CD4-positive, alpha-beta memory T cell (primary cell): ENCODE results near the gene NEUROD6. TPM values are rescaled to one million over a fixed set of nuclear protein-coding genes. Genes with fewer than 3 reads are reported as not detected.

Experiments
- CTCF ChIA-PET: fragments of 350-600 bp; sonication (Branson Sonifier 250); formaldehyde crosslinking; loops from one replicate; lab custom pipeline; 2021; ENCODE audit warnings: inconsistent platforms; ENCODE audit not compliant: partially characterized antibody; lab: Charles Lee
- POLR2A ChIA-PET: fragments of 350-600 bp; sonication (Branson Sonifier 250); formaldehyde crosslinking; loops from one replicate; lab custom pipeline; 2021; ENCODE audit not compliant: partially characterized antibody; lab: Charles Lee
- DNase-seq, 5 donors: peaks; one replicate each; pipeline versions ENCODE4 v3.0.0 to v3.0.0-alpha.2; 2020 to 2022; ENCODE audit warnings: mixed read lengths in 1 of 5
- H3K27ac ChIP-seq: one replicate; pipeline ENCODE4 v1.7.0; 2013; ENCODE audit warnings: low read depth, low read length
- H3K27me3 ChIP-seq: 2 replicates; pipeline ENCODE4 v1.7.0; 2013; ENCODE audit warnings: mild to moderate bottlenecking, low read length, moderate library complexity; ENCODE audit not compliant: insufficient read depth
- H3K36me3 ChIP-seq: 2 replicates; pipeline ENCODE4 v1.7.0; 2013; ENCODE audit warnings: mild to moderate bottlenecking, low read length, moderate library complexity; ENCODE audit not compliant: insufficient read depth
- H3K4me1 ChIP-seq: 2 replicates; pipeline ENCODE4 v1.7.0; 2013; ENCODE audit warnings: mild to moderate bottlenecking, low read length, moderate library complexity; ENCODE audit not compliant: insufficient read depth
- H3K4me3 ChIP-seq, 2 donors: one replicate each; pipeline ENCODE4 v1.7.0; 2013; ENCODE audit warnings: low read length in 2 of 2, mild to moderate bottlenecking in 1 of 2
- H3K9me3 ChIP-seq, 2 donors: one replicate each; pipeline ENCODE4 v1.7.0; 2013; ENCODE audit warnings: low read length in 2 of 2, control low read depth in 1 of 2; ENCODE audit not compliant: control insufficient read depth in 1 of 2
- H3K27ac Mint-ChIP-seq, 7 donors: one replicate each; pipeline ENCODE4 v1.8.0; 2020 to 2021; ENCODE audit warnings: mixed read lengths in 7 of 7, mild to moderate bottlenecking in 6 of 7, inconsistent platforms in 3 of 7, moderate library complexity in 3 of 7
- H3K27me3 Mint-ChIP-seq, 2 donors: one replicate each; pipeline ENCODE4 v1.8.0; 2020 to 2021; ENCODE audit warnings: mixed read lengths in 2 of 2
- H3K36me3 Mint-ChIP-seq, 2 donors: one replicate each; pipeline ENCODE4 v1.8.0; 2020 to 2021; ENCODE audit warnings: mixed read lengths in 2 of 2, inconsistent platforms in 1 of 2, mild to moderate bottlenecking in 1 of 2
- H3K4me1 Mint-ChIP-seq, 4 donors: one replicate each; pipeline ENCODE4 v1.8.0; 2020 to 2021; ENCODE audit warnings: mixed read lengths in 4 of 4, mild to moderate bottlenecking in 1 of 4
- H3K4me3 Mint-ChIP-seq, 8 donors: one replicate each; pipeline ENCODE4 v1.8.0; 2020 to 2021; ENCODE audit warnings: mixed read lengths in 8 of 8, mild to moderate bottlenecking in 7 of 8, moderate library complexity in 6 of 8, inconsistent platforms in 3 of 8
- H3K9me3 Mint-ChIP-seq, 8 donors: one replicate each; pipeline ENCODE4 v1.8.0; 2020 to 2021; ENCODE audit warnings: mixed read lengths in 8 of 8, mild to moderate bottlenecking in 5 of 8, inconsistent platforms in 3 of 8, moderate library complexity in 1 of 8
- intact Hi-C: fragments of 100-400 bp; cut with micrococcal nuclease; formaldehyde crosslinking; loops from one replicate; pipeline ENCODE4 v1.15.1; 2023
- polyA plus RNA-seq, 2 donors: library from polyadenylated mRNA; unstranded; fragments of 300-500 nt; fragmentation: Illumina TruSeq; gene quantifications; one replicate each; pipeline ENCODE4 v1.2.3, GENCODE V29; 2021
- total RNA-seq, 2 experiments: library from RNA; stranded (reverse); gene quantifications; one replicate each; pipeline ENCODE4 v1.2.3, GENCODE V29; 2021

The NEUROD6 gene
- total RNA-seq: not detected
- polyA plus RNA-seq: not detected

GRCh38 chr7:31340603-31341002 is at the start of gene NEUROD6:
TSS of gene NEUROD6 (minus strand) at chr7:31340726. CDS start at chr7:31339268, 1,458 bp downstream.
- ChIA-PET CTCF (no interaction called here), POLR2A (no interaction called here)
- Histone ChIP-seq H3K36me3 (no peaks in the 10 kb centered on the region), H3K9me3 (no peaks in the 10 kb centered on the region), H3K4me1 (no peaks in the 10 kb centered on the region), H3K27ac (no peak within 1 kb of the TSS), H3K27me3 (no peaks in the 10 kb centered on the region), H3K4me3 (no peak within 1 kb of the TSS)
- H3K27ac Mint-ChIP-seq: peak within 1 kb of the TSS in 1 of 7 donors; percentile 36
- H3K4me1 Mint-ChIP-seq: no peaks in the 10 kb centered on the region
- H3K27me3 Mint-ChIP-seq: peaks cover 6 to 7% of the 10 kb centered on the region in 2 donors
- H3K36me3 Mint-ChIP-seq: no peaks in the 10 kb centered on the region
- no peak within 1 kb of the TSS for H3K4me3 Mint-ChIP-seq
- DNase-seq: no peak
- peaks cover 0 to 3% (median under 1%) of the 10 kb centered on the region in 8 donors for H3K9me3 Mint-ChIP-seq
- intact Hi-C loops: no loop called here

- no peak for DNase-seq
- Histone ChIP-seq H3K27me3 (no peaks in the 10 kb centered on the region), H3K27ac (no peak overlapping the region), H3K9me3 (no peaks in the 10 kb centered on the region), H3K36me3 (no peaks in the 10 kb centered on the region), H3K4me3 (no peak overlapping the region), H3K4me1 (no peaks in the 10 kb centered on the region)
- peaks cover 0 to 3% (median 2%) of the 10 kb centered on the region in 8 donors for H3K9me3 Mint-ChIP-seq
- no peak overlapping the region for H3K4me3 Mint-ChIP-seq
- intact Hi-C loops: no loop called here
- H3K36me3 Mint-ChIP-seq: no peaks in the 10 kb centered on the region
- no peak overlapping the region for H3K27ac Mint-ChIP-seq
- H3K4me1 Mint-ChIP-seq: no peaks in the 10 kb centered on the region
- H3K27me3 Mint-ChIP-seq: no peaks in the 10 kb centered on the region
- CTCF ChIA-PET: no interaction called here
- POLR2A ChIA-PET: no interaction called here
These were observed 43.9 kb upstream of the NEUROD6 start for GRCh38 chr7:31384466-31384865.

GRCh38 chr7:31382722-31383121 is 42.2 kb upstream of the NEUROD6 start:
- Histone ChIP-seq H3K9me3 (no peaks in the 10 kb centered on the region), H3K4me1 (no peaks in the 10 kb centered on the region), H3K36me3 (no peaks in the 10 kb centered on the region), H3K4me3 (no peak overlapping the region), H3K27ac (no peak overlapping the region), H3K27me3 (no peaks in the 10 kb centered on the region)
- H3K4me3 Mint-ChIP-seq: no peak overlapping the region
- no peaks in the 10 kb centered on the region for H3K4me1 Mint-ChIP-seq
- H3K36me3 Mint-ChIP-seq: no peaks in the 10 kb centered on the region
- CTCF ChIA-PET: interaction anchor here (0.6 kb wide), 1 partner anchor 9 kb away, joined by 3 read pairs; no protein-coding TSS in a partner anchor
- DNase-seq: no peak
- POLR2A ChIA-PET: no interaction called here
- H3K9me3 Mint-ChIP-seq: peaks cover 0 to 3% (median 2%) of the 10 kb centered on the region in 8 donors
- no peaks in the 10 kb centered on the region for H3K27me3 Mint-ChIP-seq
- intact Hi-C loops: no loop called here
- no peak overlapping the region for H3K27ac Mint-ChIP-seq

- intact Hi-C loops: no loop called here
- Histone ChIP-seq H3K9me3 (no peaks in the 10 kb centered on the region), H3K4me1 (no peaks in the 10 kb centered on the region), H3K27me3 (no peaks in the 10 kb centered on the region), H3K36me3 (no peaks in the 10 kb centered on the region), H3K4me3 (no peak overlapping the region), H3K27ac (no peak overlapping the region)
- H3K4me1 Mint-ChIP-seq: no peaks in the 10 kb centered on the region
- H3K27ac Mint-ChIP-seq: no peak overlapping the region
- peaks cover 0 to 13% (median 0%) of the 10 kb centered on the region in 8 donors for H3K9me3 Mint-ChIP-seq
- H3K36me3 Mint-ChIP-seq: no peaks in the 10 kb centered on the region
- ChIA-PET CTCF (no interaction called here), POLR2A (no interaction called here)
- no peak for DNase-seq
- H3K27me3 Mint-ChIP-seq: peaks cover 0 to 1% of the 10 kb centered on the region in 2 donors
- H3K4me3 Mint-ChIP-seq: no peak overlapping the region
These were observed 33.1 kb upstream of the NEUROD6 start for GRCh38 chr7:31373337-31374289.

GRCh38 chr7:31372231-31372959 is 31.9 kb upstream of the NEUROD6 start:
- Histone ChIP-seq H3K27ac (no peak overlapping the region), H3K27me3 (no peaks in the 10 kb centered on the region), H3K36me3 (no peaks in the 10 kb centered on the region), H3K9me3 (no peaks in the 10 kb centered on the region), H3K4me3 (no peak overlapping the region), H3K4me1 (no peaks in the 10 kb centered on the region)
- Mint-ChIP-seq H3K4me3 (no peak overlapping the region), H3K36me3 (no peaks in the 10 kb centered on the region), H3K27me3 (peaks cover 0 to 1% of the 10 kb centered on the region in 2 donors), H3K9me3 (peaks cover 0 to 9% (median 0%) of the 10 kb centered on the region in 8 donors), H3K4me1 (no peaks in the 10 kb centered on the region), H3K27ac (no peak overlapping the region)
- intact Hi-C loops: no loop called here
- CTCF ChIA-PET: no interaction called here
- POLR2A ChIA-PET: no interaction called here
- no peak for DNase-seq

GRCh38 chr7:31371621-31372020 is 31.1 kb upstream of the NEUROD6 start:
- Mint-ChIP-seq H3K36me3 (no peaks in the 10 kb centered on the region), H3K27ac (no peak overlapping the region), H3K4me3 (no peak overlapping the region), H3K9me3 (peaks cover 0 to 9% (median 0%) of the 10 kb centered on the region in 8 donors), H3K4me1 (no peaks in the 10 kb centered on the region), H3K27me3 (peaks cover 0 to 1% of the 10 kb centered on the region in 2 donors)
- H3K9me3 ChIP-seq: no peaks in the 10 kb centered on the region
- intact Hi-C loops: no loop called here
- H3K27ac ChIP-seq: no peak overlapping the region
- no peaks in the 10 kb centered on the region for H3K36me3 ChIP-seq
- CTCF ChIA-PET: no interaction called here
- no peak for DNase-seq
- H3K4me1 ChIP-seq: no peaks in the 10 kb centered on the region
- no peak overlapping the region for H3K4me3 ChIP-seq
- POLR2A ChIA-PET: no interaction called here
- no peaks in the 10 kb centered on the region for H3K27me3 ChIP-seq

GRCh38 chr7:31370609-31371008 is 30.1 kb upstream of the NEUROD6 start:
- no peak overlapping the region for H3K4me3 Mint-ChIP-seq
- peaks cover 0 to 1% of the 10 kb centered on the region in 2 donors for H3K27me3 Mint-ChIP-seq
- ChIA-PET CTCF (no interaction called here), POLR2A (no interaction called here)
- peaks cover 0 to 9% (median 0%) of the 10 kb centered on the region in 8 donors for H3K9me3 Mint-ChIP-seq
- H3K4me1 Mint-ChIP-seq: no peaks in the 10 kb centered on the region
- H3K4me1 ChIP-seq: no peaks in the 10 kb centered on the region
- H3K4me3 ChIP-seq: no peak overlapping the region
- no peak overlapping the region for H3K27ac ChIP-seq
- no peak for DNase-seq
- no peaks in the 10 kb centered on the region for H3K9me3 ChIP-seq
- H3K36me3 ChIP-seq: no peaks in the 10 kb centered on the region
- intact Hi-C loops: no loop called here
- H3K36me3 Mint-ChIP-seq: no peaks in the 10 kb centered on the region
- H3K27ac Mint-ChIP-seq: no peak overlapping the region
- no peaks in the 10 kb centered on the region for H3K27me3 ChIP-seq
